WI38 (cell line): ENCODE data around the gene KIN.
"Not testable (repeated sequence)": the region's sequence is repeated elsewhere in the genome, so short reads cannot be mapped to it uniquely, and the experiment has no call there.

Source experiments
- H3K4me3 ChIP-seq: 2 replicates; pipeline ENCODE4 v1.5.1; 2011; ENCODE audit warnings: low read depth, mild to moderate bottlenecking, control low read depth, low read length
- TF ChIP-seq, protein P1 (sequence below): IDR thresholded peaks from 2 replicates; pipeline ENCODE4 v1.5.1; 2012; ENCODE audit warnings: low read depth, mild to moderate bottlenecking, control low read depth, low read length

Gene KIN

DNA sequence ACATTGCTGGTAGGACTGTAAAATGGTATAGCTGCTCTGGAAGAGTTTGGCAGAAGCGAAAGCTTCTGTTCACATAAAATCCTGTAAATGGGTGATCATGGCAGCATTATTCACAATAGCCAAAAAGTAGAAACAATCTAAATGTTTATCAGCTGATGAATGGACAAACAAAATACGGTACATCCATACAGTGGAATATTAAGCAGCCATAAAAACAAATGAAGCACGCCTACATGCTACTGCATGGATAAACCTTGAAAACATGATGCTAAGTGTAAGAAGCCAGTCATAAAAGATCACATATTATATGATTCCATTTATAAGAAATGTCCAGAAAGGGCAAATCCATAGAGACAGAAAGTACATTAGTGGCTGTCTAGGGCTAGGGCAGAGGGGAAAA lies 32.7 kb downstream of the KIN start:
- H3K4me3 ChIP-seq: no peak overlapping the region
- TF ChIP-seq, protein P1, sequence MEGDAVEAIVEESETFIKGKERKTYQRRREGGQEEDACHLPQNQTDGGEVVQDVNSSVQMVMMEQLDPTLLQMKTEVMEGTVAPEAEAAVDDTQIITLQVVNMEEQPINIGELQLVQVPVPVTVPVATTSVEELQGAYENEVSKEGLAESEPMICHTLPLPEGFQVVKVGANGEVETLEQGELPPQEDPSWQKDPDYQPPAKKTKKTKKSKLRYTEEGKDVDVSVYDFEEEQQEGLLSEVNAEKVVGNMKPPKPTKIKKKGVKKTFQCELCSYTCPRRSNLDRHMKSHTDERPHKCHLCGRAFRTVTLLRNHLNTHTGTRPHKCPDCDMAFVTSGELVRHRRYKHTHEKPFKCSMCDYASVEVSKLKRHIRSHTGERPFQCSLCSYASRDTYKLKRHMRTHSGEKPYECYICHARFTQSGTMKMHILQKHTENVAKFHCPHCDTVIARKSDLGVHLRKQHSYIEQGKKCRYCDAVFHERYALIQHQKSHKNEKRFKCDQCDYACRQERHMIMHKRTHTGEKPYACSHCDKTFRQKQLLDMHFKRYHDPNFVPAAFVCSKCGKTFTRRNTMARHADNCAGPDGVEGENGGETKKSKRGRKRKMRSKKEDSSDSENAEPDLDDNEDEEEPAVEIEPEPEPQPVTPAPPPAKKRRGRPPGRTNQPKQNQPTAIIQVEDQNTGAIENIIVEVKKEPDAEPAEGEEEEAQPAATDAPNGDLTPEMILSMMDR: no peak

DNA sequence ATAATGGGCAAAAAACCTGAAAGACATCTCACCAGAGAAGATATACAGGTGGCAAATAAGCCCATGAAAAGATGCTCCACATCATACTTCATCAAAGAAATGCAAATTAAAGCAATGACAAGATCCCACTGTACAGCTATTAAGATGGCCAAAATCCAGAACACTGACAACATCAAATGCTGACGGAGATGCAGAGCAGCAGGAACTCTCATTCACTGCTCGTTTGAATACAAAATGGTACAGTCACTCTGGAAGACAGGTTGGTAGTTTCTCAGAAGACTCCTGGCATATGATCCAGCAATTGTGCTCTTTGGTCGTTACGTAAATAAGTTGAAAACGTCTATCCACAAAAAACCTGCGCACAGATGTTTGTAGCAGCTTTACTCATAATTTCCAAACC lies 35.5 kb downstream of the KIN start:
- no peak overlapping the region for H3K4me3 ChIP-seq

GRCh38 chr10:7750222-7750621 lies 37.6 kb downstream of the KIN start:
- no peak overlapping the region for H3K4me3 ChIP-seq
- TF ChIP-seq, protein P1: no peak

More for the DNA sequence above, 35.5 kb downstream of the KIN start:
- TF ChIP-seq, protein P1: no peak

DNA sequence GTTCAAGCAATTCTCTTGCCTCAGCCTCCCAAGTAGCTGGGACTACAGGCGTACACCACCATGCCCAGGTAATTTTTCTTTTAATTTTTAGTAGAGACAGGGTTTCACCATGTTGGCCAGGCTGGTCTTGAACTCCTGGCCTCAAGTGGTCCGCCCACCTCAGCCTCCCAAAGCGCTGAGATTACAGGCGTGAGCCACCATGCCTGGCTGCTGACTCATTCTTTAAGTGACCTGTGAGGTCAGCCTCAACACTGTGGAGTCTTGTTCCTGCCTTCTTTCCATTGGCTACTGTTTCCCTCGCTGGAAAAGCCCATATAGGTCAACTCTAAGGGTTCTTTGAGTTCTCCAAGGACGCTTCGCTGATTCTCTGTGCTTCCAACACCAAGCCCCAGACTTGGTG lies 39.2 kb downstream of the KIN start:
- H3K4me3 ChIP-seq: not testable (repeated sequence)

- TF ChIP-seq, protein P1: no peak
- no peak overlapping the region for H3K4me3 ChIP-seq
Observed at GRCh38 chr10:7744307-7744706, 43.5 kb downstream of the KIN start.

GRCh38 chr10:7738536-7739407 lies 49.0 kb downstream of the KIN start:
- H3K4me3 ChIP-seq: no peak overlapping the region
- TF ChIP-seq, protein P1: no peak

- H3K4me3 ChIP-seq: no peak overlapping the region
- TF ChIP-seq, protein P1: no peak
Observed at GRCh38 chr10:7734821-7735220, 53.0 kb downstream of the KIN start.
